GM18505 (cell line): ENCODE data around the gene TMEM185B.
A peak's percentile ranks its signal among the peaks of the same experiment; 100 is the strongest.

Experiments
- ATAC-seq: cut with Tn5 transposase; IDR thresholded peaks from one replicate; pipeline ENCODE4 v1.9.1; 2021; ENCODE audit not compliant: unreplicated experiment
- POLR2A ChIP-seq: IDR thresholded peaks from 4 replicates; pipeline ENCODE4 v1.6.1; 2011; ENCODE audit warnings: borderline replicate concordance; ENCODE audit not compliant: insufficient read depth, insufficient read length; ENCODE audit errors: extremely low read depth

The TMEM185B gene

DNA sequence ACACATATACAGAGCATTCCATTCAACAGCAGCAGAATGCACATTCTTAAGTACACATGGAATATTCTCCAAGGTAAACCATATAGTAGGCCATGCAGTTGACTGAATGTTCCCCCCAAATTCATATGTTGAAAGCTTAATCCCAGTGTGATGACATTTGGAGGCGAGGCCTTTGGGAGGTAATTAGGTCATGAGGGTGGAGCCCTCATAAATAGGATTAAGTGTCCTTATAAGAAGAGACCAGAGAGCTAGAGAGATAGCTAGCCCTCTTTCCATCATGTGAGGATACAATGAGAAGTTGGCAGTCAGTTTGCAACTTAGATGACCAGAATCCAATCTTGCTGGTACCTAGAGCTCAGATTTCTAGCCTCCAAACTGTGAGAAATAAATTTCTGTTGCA lies 27.6 kb downstream of the TMEM185B start:
- no peak for ATAC-seq
- no peak for TF ChIP-seq POLR2A

DNA sequence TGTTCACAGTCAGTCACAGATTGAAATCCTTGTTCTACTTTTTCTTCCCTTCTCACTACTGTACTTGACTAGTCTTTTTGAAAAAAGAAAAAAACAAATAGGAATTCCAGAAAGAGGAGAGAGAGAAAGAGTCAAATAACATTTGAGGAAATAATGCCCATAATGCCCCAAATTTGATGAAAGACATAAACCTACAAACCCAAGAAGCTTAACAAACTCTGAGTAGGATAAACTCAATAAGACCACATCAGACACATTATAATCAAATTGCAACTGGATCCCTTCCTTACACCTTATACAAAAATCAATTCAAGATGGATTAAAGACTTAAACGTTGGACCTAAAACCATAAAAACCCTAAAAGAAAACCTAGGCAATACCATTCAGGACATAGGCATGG lies 30.9 kb downstream of the TMEM185B start:
- no peak for ATAC-seq
- no peak for TF ChIP-seq POLR2A

DNA sequence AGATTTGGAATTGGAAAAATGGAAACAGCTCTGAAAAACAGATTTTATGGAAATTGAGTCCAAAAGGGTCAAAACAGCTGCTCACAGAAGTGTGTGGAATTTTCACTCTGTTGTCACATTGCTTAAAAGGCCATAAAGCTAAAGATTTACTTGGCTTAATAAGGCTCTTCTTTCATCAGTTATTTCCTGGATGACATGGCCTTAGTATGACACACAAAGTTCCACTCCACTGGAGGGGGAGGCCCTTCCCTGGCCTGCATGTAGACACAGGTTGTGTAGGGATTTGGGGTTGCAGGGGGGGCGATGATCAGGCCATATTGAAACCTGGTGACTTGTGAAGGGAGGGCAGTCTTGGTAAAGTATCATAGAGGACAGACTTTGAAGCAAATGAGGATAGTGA lies 34.0 kb downstream of the TMEM185B start:
- TF ChIP-seq POLR2A: no peak
- ATAC-seq: no peak

DNA sequence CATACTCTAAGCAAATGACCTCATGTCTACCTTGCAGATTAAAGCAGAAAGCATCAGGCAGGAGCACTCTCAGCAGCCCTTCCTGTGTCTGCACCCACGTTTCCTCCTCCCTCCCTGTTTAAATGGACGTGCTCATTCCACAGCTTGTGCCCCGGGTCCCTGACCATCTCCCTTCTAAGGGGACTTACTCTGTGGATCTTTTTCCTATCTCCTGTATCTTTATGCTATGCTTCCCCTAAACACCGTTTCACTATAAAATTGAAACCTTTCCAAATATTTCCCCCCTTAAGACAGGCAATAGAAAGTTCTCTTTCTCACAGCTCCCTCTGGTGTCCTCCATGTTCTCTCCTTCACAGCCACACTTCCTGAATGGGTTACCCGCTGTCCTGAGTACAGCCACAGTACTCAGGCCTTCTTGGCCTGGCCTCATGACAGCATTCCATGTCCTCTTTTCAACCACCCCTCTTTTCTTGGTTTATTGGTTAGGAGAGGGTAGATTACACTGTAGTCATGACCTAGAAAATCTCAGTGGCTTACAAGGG lies 41.1 kb downstream of the TMEM185B start:
- no peak for ATAC-seq
- no peak for TF ChIP-seq POLR2A

DNA sequence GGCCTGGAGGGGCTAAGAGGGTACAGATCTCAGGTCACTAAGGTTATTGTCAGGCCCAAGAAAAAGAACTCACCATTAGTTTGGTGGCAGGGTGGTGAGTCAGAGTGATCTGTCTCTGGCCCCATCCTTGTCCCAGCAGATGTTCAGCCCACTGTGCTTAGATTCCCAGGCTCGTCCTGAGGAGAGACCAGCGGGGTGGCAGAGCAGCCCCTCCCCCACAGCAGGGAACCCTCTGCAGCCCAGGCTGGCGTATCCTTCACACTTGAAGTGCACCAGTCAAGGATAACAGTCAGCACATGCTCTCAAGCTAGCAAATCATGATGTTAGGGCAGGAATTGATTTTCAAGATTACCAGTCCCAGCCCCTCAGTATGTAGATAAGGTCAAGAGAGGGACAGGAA lies 43.1 kb downstream of the TMEM185B start:
- no peak for ATAC-seq
- TF ChIP-seq POLR2A: no peak

DNA sequence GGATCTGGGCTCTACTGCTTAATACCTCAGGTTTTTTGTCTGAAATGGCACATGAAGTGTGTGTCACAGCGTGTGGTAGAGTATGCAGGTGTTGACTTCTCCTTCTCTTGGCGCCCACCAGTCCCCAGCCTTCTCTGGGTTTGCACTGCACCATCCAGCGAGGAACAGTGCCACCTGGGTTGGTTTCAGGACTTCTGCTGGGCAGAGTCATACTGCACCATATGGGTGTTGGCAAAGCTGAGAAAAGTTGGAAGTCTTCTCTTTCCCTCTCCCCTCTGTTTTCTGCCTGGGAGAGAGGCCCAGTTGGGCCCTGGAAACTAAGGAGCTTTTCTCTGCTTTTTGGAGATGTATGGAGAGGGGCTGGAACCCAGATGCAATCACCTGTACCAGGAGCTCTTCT lies 43.8 kb downstream of the TMEM185B start:
- no peak for ATAC-seq
- TF ChIP-seq POLR2A: no peak

DNA sequence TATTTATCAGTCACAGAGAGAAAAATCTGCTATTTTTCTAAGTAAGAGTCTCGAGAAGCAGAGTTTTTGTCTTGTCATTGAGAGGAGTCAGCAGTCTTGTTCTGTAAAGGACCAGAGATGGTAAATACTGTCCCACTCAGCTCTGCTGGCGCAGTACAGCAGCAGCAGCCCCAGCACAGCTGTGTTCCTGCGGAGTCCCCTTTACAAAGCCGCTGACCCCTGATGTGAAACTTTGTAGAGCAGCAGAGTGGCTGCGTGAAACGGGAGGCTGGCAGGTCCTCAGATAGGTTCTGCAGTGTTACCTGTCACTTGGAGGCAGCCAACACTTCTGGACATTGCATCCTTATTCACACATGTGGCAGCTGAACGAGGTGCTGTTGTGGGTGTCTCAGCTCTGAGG lies 45.2 kb downstream of the TMEM185B start:
- no peak for ATAC-seq
- TF ChIP-seq POLR2A: no peak

DNA sequence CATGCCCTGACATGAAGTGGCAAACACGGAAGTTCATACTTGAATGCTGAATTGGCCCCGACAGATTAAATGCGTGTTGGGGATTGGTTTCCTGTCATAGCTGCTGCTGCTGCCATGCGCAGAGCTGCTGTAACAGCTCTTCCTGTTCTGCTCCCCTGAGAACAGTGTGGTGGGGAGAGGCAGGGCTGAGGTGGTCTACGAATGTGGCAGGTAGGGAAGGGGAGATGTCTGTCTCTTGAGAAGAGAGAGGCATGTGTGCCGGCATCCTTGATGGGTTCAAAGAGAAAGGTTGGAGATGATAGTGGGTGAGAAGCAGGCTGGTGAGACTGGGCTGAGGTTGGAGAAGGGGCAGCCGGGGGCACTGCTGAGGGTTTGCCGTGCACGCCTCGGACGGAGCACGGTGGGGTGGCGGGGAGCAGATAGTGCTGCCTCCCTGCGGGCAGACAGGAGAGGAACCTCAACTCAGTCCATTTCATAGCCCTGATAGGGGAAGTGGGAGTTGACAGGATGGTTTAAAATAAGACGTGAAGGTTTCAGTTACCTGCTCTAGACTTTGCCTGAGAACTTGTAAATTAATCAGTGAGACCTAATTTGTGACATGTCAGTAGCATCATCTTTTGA lies 46.1 kb downstream of the TMEM185B start:
- peak; percentile 92 for TF ChIP-seq POLR2A
- ATAC-seq: peak; percentile 98

DNA sequence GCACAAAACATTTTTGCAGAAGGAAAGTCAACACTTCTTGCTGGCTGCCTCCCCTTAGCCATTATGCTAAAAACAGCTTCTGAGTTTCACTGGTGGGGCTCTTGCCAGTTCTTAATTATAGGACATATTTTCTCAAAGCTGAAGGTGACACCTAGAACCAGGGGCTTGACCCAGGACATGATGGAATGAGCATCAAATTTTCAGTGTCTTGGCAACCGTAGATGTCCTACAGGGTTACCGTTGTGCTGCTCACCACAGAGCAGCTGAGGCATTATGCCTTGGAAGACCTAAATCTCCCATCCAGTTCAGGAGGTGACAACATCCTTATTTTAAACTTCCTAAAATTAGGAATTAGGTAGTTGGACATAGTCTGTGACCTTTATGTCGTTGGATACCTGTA lies 46.7 kb downstream of the TMEM185B start:
- TF ChIP-seq POLR2A: no peak
- no peak for ATAC-seq

DNA sequence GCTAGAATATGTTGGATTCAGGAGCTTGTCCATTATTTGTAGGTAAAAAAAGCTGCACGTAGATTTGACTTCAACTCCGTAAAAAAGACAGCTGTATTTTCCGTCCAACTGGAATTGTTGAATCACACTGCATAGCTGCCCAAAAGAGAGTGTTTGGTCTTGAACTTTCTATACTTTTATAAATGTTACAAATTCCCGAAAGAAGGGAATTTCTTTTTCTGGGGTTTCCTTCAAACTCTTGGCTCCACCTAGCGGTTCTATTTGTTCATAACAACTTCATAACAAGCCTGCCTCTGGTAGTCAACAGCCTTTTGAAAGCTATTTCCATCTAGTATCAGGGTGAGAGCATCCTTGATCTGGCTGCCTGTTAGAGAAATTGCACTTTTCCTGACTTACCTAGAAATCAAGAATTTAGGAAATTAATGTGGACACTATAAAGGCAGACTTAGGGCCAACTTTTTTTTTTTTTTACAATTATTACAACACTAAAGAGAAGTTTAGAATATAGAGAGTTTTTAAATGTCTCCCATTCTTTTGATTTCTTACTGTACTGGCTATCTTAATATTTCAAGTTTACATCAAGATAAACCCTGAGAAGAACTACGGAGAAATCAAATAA lies 48.1 kb downstream of the TMEM185B start:
- no peak for TF ChIP-seq POLR2A
- ATAC-seq: no peak
